GM21723 (cell line): Measurements from ENCODE around the gene ADCY2.

Experiments used
- ATAC-seq: cut with Tn5 transposase; IDR thresholded peaks from one replicate; pipeline ENCODE4 v1.9.1; 2021; ENCODE audit warnings: mild to moderate bottlenecking, moderate library complexity; ENCODE audit not compliant: unreplicated experiment

Gene ADCY2

DNA sequence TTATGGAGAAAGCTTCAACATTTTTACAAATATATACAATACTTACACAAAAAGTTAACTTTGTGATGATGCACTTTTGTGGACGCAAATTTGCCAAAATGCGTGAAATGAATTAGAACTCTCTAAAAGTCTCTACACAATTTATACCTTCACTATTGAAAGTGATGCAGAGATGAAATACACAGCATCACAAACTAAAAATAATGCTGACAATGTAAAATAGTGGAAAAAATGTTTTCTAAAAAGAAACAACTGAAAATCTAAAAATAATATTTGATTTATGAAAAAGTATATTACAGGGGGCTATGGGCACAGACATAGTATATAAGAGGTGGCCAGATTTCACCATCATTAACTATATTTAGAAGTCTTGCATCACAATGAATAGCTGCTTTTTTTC lies 188.8 kb downstream of the ADCY2 start:
- no peak for ATAC-seq

DNA sequence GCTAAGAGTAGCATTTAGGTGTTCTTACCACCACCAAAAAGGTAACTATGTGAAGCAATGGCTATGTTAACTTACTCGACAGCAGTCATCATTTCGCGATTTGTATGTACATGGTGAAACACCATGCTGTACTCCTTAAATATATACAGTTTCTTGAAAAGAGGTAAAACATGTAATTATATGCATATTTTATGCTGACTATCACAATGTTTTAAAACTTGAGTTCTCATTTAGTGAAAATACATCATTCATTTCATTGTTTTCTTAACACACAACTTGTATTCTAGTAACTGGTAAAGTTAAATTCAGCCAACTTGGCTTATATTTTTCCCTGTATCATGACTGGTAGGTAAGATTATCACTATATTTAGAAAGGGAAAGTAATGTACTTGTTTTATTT lies 189.9 kb downstream of the ADCY2 start:
- ATAC-seq = no peak

DNA sequence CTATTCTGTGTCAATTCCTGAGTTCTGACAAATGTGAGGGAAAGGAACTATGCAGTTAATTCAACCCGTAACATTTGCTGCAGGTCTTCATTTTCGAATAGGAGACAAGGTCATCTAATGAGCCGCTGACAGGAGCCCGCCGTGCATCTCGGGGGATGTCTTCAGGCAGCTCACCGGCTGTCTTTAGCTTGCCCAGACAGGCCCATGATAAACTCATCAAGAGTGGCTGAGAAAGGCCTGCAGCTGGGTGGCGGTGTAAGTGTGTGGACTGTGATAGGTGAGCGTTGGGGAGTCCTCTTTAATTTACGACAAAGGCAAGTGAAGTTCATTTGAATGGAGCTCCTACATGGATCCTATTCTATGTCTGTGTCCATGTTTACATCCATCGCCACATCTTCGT lies 190.5 kb downstream of the ADCY2 start:
- ATAC-seq = no peak

DNA sequence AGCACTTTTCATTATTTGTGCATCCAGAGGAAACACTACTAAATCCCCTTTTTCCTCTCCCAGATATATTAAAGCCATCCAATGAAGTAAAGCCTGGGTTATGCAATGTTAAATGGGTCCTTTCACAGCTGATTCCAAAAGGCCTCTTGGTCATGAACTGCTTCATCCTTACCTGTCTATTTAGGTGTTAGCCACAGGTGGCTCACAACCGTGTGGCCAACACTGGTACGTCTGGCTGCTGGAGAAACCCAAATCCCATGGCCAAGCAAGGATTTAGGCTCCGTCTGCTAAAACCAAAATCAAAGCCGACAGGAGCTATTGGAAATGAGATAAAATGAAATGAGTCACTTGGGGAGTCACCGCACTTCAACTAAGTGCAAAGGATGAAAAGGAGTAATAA lies 193.9 kb downstream of the ADCY2 start:
- ATAC-seq = no peak

DNA sequence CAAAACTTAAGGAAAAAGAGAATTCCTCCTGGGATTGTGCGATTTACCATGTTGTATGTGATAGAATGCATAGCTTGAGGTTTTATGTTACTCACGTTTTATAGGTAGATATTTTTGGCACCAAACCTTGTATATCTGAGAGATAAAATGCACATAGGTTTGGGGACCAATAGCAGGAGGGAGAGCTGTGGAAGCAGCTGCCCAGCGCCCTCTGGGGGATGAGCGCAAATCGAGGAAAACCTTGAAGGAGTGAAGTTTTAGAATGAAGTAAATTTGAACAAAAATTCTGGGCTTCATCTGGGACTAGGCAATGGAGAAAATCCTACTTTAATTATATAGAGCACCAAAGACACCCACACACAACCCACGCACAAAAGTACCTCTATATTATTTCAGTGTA lies 197.0 kb downstream of the ADCY2 start:
- ATAC-seq = no peak

DNA sequence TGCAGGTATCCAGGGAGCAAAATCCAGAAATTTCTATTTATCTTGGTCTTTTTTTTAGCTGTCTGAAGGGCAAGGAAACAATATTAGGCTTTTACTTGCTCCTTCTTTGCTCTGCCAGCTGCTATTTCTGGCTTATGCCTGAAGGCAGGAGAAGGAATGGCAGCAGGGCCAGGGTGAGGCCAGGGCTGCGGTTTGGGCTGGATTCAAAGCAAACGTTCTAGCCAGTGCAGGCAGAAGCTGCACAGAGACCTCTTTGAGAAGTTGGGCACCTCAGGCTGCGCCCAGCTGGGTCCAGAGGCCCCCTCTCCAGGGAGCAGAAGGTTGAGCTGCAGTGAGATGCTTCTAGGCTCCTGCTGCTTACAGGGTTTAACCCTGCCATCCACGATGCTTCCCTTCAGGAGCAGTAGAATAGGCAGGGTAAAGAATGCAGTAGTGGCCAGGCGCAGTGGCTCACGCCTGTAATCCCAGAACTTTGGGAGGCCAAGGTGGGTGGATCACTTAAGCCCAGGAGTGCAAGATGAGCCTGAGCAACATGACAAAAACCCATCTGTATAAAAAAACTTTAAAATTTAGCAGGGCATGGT lies 201.2 kb downstream of the ADCY2 start:
- ATAC-seq = no peak

DNA sequence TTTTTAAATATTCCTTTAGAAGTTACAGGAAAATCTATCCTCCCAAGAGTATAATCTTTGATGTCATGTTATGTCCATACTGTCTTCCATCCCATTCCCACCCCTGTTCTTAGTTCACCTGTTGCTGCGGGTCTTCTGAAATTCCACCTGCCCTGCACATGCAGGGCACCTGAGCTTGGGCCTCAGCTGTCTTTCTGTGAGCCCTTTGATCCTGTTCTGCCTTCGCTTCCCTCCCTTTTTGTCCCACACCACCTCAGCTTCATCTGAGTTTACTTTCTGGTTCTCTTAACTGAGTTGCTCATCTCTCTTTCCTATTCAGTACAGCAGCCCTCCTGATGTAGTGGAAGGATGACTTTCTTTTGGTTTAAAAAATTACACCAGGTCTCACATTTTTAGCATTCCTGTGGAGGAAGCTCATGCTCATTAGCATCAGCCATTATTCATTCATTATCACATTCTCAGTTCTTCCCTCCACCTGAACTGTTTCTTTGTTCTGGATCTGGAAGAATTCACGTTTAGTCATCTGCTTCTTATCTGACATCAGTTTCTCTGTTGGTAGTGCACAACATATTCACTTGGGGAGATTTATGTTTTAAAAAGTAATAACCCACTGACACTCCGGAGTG lies 211.0 kb downstream of the ADCY2 start:
- no peak for ATAC-seq

DNA sequence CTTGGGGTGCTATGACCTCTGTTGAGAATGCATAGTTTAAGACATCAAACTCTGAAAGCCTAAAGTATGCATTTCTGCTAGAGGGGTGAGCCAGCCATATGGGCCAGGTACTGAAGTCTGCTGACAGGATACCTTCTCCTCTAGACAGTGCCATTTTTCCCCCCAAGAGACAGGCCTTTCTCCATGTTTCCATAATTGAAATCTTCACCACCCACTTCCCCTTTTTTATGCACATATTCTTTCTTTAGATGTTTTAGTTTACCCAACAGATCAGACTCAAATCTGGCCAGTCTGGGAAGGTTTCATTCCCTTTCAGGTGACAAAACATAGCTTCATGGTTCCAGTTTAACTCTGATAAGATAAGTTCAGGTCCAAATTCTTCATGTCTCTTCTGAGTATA lies 212.8 kb downstream of the ADCY2 start:
- ATAC-seq = no peak

DNA sequence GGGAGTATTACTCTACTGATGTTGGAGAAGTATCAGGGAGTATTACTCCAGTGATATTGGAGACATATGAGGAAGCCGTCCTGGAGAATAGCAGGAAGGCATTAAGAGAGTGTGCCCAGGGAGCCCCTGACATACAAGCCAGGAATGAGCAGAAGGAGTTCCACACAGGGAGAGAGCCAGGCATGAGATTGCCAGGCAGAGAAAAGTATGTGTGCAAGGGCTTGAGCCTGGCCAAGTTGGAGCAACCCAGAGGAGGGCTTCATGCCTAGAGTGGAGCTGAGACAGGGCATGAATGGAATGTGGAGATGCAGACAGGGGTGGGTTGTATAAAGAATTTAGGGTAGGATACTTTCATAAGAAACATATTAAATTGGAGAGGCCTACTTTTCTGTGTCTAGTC lies 213.8 kb downstream of the ADCY2 start:
- no peak for ATAC-seq

DNA sequence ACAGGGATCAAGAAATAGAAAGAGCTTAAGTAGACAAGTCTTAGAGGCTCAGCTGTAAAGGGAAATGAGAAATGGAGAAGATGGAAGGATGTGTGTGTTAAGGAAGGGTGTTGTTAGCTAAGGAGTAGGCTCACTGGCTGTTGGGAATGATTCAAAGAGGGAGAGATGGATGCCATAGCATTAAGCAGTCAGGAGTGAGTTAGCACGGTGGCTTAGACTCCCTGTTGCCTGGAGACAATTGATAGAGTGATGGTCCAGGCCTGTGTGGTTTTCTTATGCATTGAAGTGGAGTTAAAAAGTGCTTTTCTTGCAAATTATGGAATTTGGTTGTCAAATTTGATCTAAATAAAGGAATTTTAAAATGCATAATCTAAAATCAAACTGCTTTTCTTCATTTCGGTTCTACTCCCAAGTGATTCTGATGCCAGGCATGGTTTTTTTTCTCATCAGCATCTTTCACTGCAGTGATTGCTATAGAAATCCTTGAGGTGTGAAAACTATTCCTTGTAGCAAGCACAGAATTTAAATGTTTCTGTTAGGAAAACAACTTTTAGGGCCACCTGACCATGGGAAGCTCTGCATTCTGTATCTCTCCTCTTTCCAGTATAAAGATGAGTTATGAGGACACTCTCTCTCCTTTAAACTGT lies 214.7 kb downstream of the ADCY2 start:
- ATAC-seq = no peak

DNA sequence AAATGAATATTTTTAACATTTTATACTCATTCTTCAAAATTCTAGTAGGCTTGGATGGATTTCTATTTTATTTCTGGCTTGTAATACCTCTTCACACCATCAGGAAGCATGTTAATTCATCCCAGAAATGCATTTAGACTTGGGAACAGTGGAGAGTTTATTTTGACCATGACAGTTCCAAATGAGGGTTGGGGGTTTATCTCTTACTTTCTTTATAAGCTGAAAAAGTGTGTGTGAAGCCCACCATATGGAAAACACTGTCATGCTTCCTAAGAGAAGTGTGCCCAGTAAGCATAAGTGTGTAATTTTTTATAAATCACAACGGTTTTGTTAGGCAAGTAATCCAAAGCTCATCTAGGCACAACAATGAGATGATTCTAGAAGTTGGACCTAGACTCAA lies 215.6 kb downstream of the ADCY2 start:
- ATAC-seq = no peak

DNA sequence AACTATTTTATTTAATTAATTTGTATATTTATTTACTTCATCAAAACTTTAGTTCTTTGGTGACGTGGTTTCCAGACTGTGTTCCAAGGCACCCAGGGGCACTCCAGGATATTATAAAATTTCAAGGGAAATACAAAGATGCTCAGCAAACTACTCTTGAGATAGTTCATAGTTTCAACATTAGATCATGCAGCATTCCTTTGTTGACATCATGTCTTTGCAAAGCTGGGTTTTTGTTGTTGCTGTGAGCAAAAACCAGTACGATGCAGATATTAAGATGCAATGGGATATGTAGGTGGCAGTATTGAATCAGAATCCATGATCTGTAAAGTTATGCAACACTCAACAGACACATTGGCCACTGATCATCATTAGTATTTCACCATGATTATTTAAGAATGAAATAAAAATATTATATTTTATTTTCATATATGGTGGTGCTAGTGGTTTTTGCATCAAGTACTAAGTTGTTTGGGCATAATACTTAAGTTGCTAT lies 219.7 kb downstream of the ADCY2 start:
- ATAC-seq = no peak

DNA sequence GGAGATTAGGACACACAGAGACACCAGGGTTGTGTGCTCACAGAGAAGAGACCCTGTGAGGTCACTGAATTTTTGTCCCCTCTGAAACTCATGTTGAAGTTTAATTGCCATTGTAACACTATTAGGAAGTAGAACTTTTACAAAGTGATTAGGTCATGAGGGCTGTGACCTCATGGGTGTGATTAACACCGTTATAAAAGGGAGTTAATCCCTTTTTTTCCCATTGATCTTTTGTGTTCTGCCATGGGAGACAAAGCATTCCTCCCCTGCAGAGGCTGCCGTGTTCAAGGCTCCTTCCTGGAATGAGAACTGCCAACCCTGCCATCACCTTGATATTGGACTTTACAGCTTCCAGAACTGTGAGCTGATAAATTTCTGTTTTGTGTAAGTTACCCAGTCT lies 221.0 kb downstream of the ADCY2 start:
- no peak for ATAC-seq

DNA sequence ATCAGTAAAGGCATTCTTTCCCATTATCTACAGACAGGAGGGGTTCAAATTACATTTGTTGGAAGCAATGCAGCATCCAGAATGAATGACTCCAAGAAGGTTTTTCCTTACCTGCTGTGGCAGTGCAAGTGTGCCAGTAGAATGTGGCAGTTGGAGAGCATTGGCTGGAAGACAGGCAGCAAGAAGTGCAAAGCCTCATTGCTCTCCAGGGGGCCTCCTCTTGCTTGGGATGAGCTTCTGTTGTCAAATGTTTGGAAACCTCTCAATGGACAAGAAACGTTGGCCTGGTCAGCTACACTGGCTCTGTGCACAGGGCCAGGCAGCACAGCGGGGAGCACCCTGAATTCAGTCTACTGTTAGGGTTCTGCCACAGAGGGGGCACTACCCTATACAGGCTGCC lies 226.6 kb downstream of the ADCY2 start:
- no peak for ATAC-seq

DNA sequence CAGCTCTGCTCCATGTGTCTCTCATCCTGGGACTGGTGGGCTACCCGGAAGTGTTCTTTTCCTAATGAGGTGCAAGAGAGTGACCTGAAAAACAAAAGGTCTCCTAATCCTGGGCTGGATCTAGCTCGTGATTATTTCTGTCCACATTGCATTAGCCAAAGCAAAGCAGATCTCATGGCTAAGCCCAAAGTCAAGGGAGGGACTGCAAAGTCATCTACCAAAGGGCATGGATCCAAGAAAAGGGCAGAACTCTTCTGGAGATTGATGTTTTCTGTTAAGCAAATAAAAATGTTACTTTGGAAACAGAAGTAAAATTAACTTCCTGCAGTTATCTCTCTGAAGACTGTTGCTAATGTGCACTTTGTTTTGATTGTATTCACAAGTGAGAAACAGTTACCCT lies 229.8 kb downstream of the ADCY2 start:
- ATAC-seq = no peak

DNA sequence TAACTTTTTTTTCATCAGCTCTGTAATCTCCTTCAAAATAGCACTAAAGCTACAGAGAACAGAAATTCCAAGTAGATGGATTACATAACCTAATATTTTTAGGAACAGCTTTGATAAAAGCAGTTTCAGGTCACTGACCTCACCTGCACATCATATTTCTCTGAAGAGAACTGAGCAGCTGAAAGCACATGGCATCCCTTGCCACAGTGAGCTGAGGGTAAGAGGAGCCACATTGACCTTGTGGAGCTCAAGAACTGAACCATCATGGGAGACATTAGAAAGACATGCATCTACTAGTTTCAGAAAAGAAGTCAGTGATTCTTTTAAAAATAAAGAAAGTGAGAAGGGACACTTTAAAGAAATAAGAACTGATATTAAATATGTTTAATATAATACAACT lies 232.3 kb downstream of the ADCY2 start:
- no peak for ATAC-seq

DNA sequence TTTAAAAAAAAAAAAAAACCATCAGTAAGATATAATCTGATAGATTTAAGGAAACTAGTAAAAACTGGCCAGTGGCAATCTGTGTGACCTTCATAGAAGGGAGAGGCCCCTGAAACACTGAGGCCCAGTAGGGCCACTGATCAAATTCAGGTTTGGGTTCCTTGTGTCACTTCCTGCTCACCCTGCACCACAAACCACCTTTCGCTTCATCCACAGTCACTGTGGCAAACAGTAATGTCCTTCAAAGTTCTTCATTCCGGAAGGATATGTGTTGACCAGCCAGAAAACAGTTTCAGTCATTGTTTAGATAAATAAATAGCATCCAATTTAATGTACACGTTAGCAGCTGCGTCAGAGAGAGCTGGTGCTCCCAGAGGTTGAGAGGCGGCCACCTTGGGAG lies 232.9 kb downstream of the ADCY2 start:
- no peak for ATAC-seq

DNA sequence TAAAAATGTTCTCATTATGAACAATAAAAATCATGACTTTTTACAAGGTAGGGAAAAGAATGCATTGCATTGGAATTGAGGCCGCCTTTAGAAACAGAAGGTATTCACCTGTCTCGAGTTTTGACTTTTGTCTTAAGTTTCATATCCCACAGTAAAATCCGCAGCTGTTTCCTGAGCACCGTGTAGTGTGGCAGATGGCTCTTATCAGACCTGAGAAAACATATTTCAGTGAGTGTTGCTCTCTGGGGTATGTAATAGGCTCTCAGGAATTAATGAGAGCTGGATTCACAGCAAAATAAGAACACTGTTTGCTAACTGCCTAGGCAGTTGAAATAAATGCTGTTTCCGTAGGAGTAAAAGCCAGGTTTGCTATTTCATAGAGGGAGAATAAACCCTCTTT lies 233.6 kb downstream of the ADCY2 start:
- ATAC-seq = no peak

DNA sequence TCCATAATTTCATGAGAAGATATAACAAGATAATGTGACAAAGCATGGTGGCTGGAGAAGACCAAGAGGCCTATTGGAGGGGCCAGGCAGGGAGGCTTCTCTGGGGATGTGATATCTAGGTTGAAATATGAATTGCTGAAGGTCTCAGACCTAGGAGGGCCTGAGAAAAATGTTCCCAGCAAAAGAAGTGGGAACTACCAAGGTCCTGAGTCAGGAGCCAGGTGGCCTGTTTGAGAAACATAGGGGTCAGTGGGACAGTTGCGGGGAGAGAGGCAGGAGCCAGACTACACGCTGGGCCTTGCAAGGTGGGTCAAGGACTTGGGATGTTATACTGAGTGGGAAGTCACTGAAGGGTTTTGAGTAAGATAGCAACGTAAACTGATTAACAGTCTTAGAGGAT lies 238.9 kb downstream of the ADCY2 start:
- no peak for ATAC-seq

DNA sequence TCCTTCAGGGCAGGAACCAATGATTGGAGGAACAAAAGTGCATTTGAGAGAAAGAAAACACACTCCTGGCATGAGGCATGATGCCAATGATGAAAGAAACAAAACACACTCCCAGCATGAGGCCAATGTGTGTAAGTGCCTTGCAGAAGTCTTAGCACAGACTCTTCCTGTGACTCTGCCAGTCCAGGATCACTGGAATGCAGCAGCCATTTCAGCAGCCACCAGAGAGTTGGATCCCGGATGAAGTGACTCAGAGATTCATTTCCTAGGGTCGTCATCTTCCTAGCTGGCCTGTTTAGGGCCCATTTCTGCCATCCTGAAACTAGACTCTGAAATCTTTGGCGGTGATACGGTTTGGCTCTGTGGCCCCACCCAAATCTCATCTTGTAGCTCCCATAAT lies 242.5 kb downstream of the ADCY2 start:
- ATAC-seq = no peak

DNA sequence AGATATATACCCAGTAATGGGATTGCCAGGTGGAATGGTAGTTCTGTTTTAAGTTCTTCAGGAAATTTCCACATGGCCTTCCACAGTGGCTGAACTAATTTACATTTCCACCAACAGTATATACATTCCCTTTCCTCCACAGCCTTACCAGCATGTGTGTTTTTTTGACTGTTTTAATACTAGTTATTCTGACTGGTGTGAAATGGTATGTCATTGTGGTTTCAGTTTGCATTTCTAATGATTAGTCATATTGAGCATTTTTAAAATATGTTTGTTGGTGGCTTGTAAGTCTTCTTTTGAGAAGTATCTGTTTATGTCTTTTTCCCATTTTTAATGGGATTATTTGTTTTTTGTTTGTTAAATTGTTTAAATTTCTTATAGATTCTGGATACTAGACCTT lies 246.1 kb downstream of the ADCY2 start:
- ATAC-seq = no peak

DNA sequence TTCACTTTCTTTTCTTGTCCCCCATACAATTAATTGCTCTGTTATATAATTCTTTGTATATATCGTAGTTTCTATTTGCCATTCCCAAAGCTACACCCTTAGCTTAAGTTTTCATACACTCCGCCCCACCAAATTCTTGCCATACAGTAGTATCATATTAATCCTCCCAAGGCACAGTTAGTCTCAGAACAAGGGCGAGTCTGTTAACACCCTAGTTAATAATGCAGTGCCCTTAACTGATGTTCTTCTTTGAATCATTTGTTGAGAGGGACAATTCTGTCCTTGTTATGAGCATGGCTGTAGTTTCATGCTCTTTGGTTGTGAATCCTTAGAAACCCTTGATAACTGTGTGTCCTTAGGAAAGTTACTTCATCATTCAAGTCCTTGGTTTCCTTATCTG lies 248.8 kb downstream of the ADCY2 start:
- no peak for ATAC-seq

DNA sequence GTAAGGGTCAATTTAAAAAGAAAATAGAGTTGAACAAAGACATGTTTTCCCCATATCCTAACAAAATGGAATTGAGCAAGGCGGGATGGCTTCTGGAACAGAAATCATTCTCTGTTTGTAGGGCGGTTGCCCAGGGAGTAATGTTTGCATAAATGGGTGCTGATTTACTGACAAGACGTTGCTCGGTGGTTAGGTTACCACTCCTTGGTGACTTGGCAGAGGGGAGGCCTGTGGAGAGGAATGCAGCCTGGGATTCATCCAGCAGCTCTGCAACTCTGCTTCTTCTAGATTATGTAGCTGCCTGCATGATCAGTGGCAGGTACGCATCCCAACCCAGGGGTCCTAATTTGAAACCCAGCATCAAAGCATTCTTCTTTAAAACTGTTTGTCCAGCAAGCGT lies 254.8 kb downstream of the ADCY2 start:
- no peak for ATAC-seq
